Parathyroid adenoma (tissue), 2 donors: ENCODE measurements around the gene TNFRSF13B.
"Not testable (repeated sequence)": the region's sequence is repeated elsewhere in the genome, so short reads cannot be mapped to it uniquely, and the experiment has no call there.

ENCODE experiments used
- H2AFZ ChIP-seq: fragments of 300-600 bp; sonication (generic); one replicate; pipeline ENCODE4 v1.7.0; 2017; ENCODE audit warnings: antibody characterized with exemption, mild to moderate bottlenecking
- H3K27ac ChIP-seq: fragments of 300-600 bp; sonication (generic); one replicate; pipeline ENCODE4 v1.7.0; 2017
- H3K27me3 ChIP-seq: fragments of 300-600 bp; sonication (generic); one replicate; pipeline ENCODE4 v1.7.0; 2017; ENCODE audit warnings: low read length; ENCODE audit not compliant: control insufficient read depth, insufficient read depth
- H3K36me3 ChIP-seq: fragments of 300-600 bp; sonication (generic); one replicate; pipeline ENCODE4 v1.7.0; 2017; ENCODE audit warnings: low read length; ENCODE audit not compliant: control insufficient read depth, insufficient read depth
- H3K4me1 ChIP-seq: fragments of 300-600 bp; sonication (generic); one replicate; pipeline ENCODE4 v1.7.0; 2017; ENCODE audit warnings: control low read depth
- H3K4me2 ChIP-seq: fragments of 300-600 bp; sonication (generic); one replicate; pipeline ENCODE4 v1.7.0; 2017; ENCODE audit warnings: low read length
- H3K4me3 ChIP-seq: fragments of 300-600 bp; sonication (generic); one replicate; pipeline ENCODE4 v1.7.0; 2017; ENCODE audit warnings: low read depth, low read length
- H3K79me2 ChIP-seq: fragments of 300-600 bp; sonication (generic); one replicate; pipeline ENCODE4 v1.7.0; 2017; ENCODE audit warnings: control low read depth
- H3K9ac ChIP-seq: fragments of 300-600 bp; sonication (generic); one replicate; pipeline ENCODE4 v1.7.0; 2017; ENCODE audit warnings: mild to moderate bottlenecking
- H3K9me3 ChIP-seq: fragments of 300-600 bp; sonication (generic); one replicate; pipeline ENCODE4 v1.7.0; 2017; ENCODE audit warnings: low read length; ENCODE audit not compliant: control insufficient read depth
- CTCF ChIP-seq: fragments of 300-600 bp; sonication (generic); IDR thresholded peaks from one replicate; pipeline ENCODE4 v1.7.0; 2017; ENCODE audit warnings: antibody characterized with exemption, mild to moderate bottlenecking
- donor health status: primary hyperparathyroidism.

Gene TNFRSF13B

GRCh38 chr17:16906680-16907079, 65.2 kb downstream of the TNFRSF13B start:
- no peaks in the 10 kb centered on the region for H3K27me3 ChIP-seq
- H3K9ac ChIP-seq: no peak overlapping the region
- TF ChIP-seq CTCF: no peak
- no peaks in the 10 kb centered on the region for H3K9me3 ChIP-seq
- no peaks in the 10 kb centered on the region for H3K79me2 ChIP-seq
- no peak overlapping the region for H3K4me2 ChIP-seq
- H2AFZ ChIP-seq: no peak overlapping the region
- no peaks in the 10 kb centered on the region for H3K36me3 ChIP-seq
- H3K4me1 ChIP-seq: no peaks in the 10 kb centered on the region
- no peak overlapping the region for H3K27ac ChIP-seq
- H3K4me3 ChIP-seq: no peak overlapping the region

- H3K27ac ChIP-seq: no peak overlapping the region
- no peaks in the 10 kb centered on the region for H3K36me3 ChIP-seq
- TF ChIP-seq CTCF: no peak
- no peak overlapping the region for H3K4me2 ChIP-seq
- H3K27me3 ChIP-seq: no peaks in the 10 kb centered on the region
- no peaks in the 10 kb centered on the region for H3K9me3 ChIP-seq
- no peak overlapping the region for H3K4me3 ChIP-seq
- H3K9ac ChIP-seq: no peak overlapping the region
- H2AFZ ChIP-seq: no peak overlapping the region
- H3K4me1 ChIP-seq: no peaks in the 10 kb centered on the region
- H3K79me2 ChIP-seq: no peaks in the 10 kb centered on the region
Measured at GRCh38 chr17:16905593-16906191, 66.2 kb downstream of the TNFRSF13B start.

GRCh38 chr17:16903070-16903469, 68.8 kb downstream of the TNFRSF13B start:
- H3K27ac ChIP-seq: not testable (repeated sequence)

GRCh38 chr17:16900288-16900882, 71.5 kb downstream of the TNFRSF13B start:
- H3K9ac ChIP-seq: no peak overlapping the region
- H3K4me2 ChIP-seq: no peak overlapping the region
- no peaks in the 10 kb centered on the region for H3K4me1 ChIP-seq

More at GRCh38 chr17:16903070-16903469, 68.8 kb downstream of the TNFRSF13B start:
- H3K9ac ChIP-seq, H3K27me3 ChIP-seq, H3K9me3 ChIP-seq, H3K4me2 ChIP-seq, H3K79me2 ChIP-seq, H2AFZ ChIP-seq, H3K36me3 ChIP-seq, H3K4me3 ChIP-seq, H3K4me1 ChIP-seq: not testable (repeated sequence)

GRCh38 chr17:16897211-16897896, 74.6 kb downstream of the TNFRSF13B start:
- H3K79me2 ChIP-seq, H3K4me2 ChIP-seq: not testable (repeated sequence)

More at GRCh38 chr17:16900288-16900882, 71.5 kb downstream of the TNFRSF13B start:
- no peak overlapping the region for H3K27ac ChIP-seq
- no peak overlapping the region for H2AFZ ChIP-seq
- H3K36me3 ChIP-seq: no peaks in the 10 kb centered on the region
- no peaks in the 10 kb centered on the region for H3K27me3 ChIP-seq
- no peaks in the 10 kb centered on the region for H3K79me2 ChIP-seq
- H3K4me3 ChIP-seq: no peak overlapping the region
- TF ChIP-seq CTCF: no peak
- H3K9me3 ChIP-seq: no peaks in the 10 kb centered on the region

GRCh38 chr17:16896235-16896634, 75.7 kb downstream of the TNFRSF13B start:
- not testable (repeated sequence) for H3K79me2 ChIP-seq, H3K36me3 ChIP-seq, H3K4me1 ChIP-seq, H3K27ac ChIP-seq, H3K4me2 ChIP-seq, H3K4me3 ChIP-seq, H3K9ac ChIP-seq, H3K27me3 ChIP-seq, H2AFZ ChIP-seq, H3K9me3 ChIP-seq

More at GRCh38 chr17:16897211-16897896, 74.6 kb downstream of the TNFRSF13B start:
- not testable (repeated sequence) for H3K27ac ChIP-seq, H3K4me1 ChIP-seq, H3K9me3 ChIP-seq, H3K9ac ChIP-seq, H3K36me3 ChIP-seq, H3K27me3 ChIP-seq, H3K4me3 ChIP-seq, H2AFZ ChIP-seq

GRCh38 chr17:16893527-16893926, 78.4 kb downstream of the TNFRSF13B start:
- not testable (repeated sequence) for H2AFZ ChIP-seq, H3K36me3 ChIP-seq, H3K27me3 ChIP-seq, H3K4me1 ChIP-seq, H3K79me2 ChIP-seq, H3K9ac ChIP-seq, H3K4me2 ChIP-seq, H3K4me3 ChIP-seq, H3K9me3 ChIP-seq, H3K27ac ChIP-seq

GRCh38 chr17:16892876-16893454, 79.0 kb downstream of the TNFRSF13B start:
- not testable (repeated sequence) for H3K79me2 ChIP-seq, H3K4me1 ChIP-seq, H3K9me3 ChIP-seq, H3K4me3 ChIP-seq, H3K27ac ChIP-seq, H3K27me3 ChIP-seq, H2AFZ ChIP-seq, H3K9ac ChIP-seq, H3K4me2 ChIP-seq, H3K36me3 ChIP-seq
